ENCODE results near the gene HS6ST3.

Gene HS6ST3

GRCh38 chr13:96308568-96308967, 218.7 kb downstream of the HS6ST3 start:
- no peak for DNase-seq (ENCODE audit: low read depth)

DNA sequence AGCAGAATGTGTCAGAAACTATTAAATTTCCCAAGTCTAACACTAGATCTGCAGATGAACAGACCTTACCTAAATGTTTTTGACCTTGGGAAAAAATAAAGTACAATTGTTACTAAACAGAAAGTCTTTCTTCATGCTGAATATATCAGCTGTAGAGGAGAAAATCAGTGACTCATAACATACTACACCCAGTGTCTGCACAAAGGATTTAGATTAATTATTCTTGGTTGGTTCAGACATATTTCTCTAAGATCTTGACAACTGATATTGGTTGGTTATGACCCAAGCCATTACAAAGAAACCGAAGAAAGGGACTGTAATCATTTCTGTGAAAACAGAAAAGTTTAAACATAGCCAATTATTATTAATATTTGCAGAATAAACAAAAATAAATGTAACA, 225.1 kb downstream of the HS6ST3 start:
- no peak for DNase-seq (ENCODE audit: low read depth)

GRCh38 chr13:96338030-96338429, 248.1 kb downstream of the HS6ST3 start:
- no peak for DNase-seq (ENCODE audit: low read depth)

DNA sequence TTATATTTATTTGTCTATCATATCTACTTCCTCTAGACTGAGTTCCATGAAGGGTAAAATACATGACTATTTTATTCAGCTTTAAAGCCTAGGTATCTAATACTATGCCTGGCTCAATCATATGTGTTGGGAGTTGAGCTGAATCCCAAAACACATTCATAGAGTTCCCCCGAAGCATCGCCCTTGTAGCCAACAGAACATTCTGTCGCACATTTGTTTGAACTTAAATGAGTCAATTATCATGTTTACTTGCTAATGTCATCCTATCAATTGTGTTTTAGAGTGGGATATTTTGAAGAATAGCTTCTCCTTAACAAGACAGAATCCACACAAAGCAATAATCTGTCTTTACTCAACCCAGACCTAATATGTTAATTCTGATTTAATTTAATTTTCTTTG, 252.4 kb downstream of the HS6ST3 start:
- no peak for DNase-seq (ENCODE audit: low read depth)

DNA sequence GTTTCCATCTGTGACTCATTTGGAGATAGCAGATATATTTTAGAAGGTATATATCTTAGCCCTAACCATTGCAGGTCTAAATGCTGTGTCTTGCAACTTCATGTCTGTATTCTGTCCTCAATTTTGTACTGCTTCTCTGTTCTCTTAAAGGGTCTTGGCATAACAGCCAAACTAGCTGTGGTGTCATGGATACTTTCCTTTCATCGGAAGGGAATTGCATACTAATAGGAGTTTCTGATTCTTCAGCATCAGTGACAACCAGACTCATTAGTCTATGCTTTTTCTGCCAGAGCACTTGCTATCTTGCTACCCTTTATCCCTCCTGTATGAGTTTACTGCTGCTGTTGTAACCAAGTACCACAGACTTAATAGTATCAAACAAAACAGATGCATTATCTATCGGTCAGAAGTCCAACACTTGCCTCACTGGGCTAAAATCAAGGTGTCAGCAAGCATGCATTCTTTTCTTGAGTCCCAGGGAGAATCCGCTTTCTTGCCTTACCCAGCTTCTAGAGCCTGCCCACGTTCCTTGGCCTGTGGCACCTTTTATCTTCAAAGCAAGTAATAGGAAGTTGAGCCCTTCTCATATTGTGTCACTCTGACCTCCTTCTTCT, 253.1 kb downstream of the HS6ST3 start:
- no peak for DNase-seq (ENCODE audit: low read depth)

DNA sequence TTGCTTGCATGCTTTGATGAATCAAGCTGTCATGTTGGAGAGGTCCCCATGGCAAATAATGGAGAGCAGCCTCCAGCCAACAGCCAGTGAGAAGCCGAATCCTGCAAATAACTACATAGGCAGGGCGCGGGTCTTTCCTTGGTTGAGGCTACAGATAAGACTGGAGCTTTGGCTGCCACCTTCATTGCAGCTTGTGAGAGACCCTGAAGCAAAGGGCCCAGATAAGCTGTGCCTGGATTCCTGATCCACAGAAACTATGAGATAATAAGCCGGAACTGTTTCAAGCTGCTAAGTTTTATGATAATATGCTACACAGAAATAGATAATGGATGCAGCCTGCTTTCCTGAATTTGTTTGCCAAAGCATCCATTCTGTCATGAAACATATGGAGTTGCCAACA, 257.0 kb downstream of the HS6ST3 start:
- DNase-seq (ENCODE audit: low read depth), result no peak

DNA sequence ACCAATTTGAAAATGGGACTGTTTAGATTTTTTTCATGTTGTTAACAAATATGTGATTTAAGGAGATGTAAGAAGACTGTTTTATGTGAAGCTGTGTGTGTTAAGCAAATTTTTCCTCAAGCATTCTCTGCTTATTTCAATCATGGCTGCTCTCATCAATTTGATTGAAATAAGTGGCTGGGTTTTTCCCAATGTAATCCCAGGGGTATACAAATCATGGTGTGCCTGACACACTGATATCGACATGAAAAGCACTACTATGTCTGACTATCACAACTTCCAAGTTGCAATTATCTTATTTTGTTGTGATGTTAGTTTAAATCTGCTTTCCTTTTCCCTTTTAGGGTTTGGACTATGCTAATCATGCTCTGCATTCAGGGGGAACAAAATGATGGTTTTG, 283.7 kb downstream of the HS6ST3 start:
- no peak for DNase-seq (ENCODE audit: low read depth)

GRCh38 chr13:96377835-96378234, 287.9 kb downstream of the HS6ST3 start:
- DNase-seq (ENCODE audit: low read depth), result no peak

GRCh38 chr13:96379967-96380366, 290.1 kb downstream of the HS6ST3 start:
- no peak for DNase-seq (ENCODE audit: low read depth)

GRCh38 chr13:96381681-96382080, 291.8 kb downstream of the HS6ST3 start:
- no peak for DNase-seq (ENCODE audit: low read depth)

DNA sequence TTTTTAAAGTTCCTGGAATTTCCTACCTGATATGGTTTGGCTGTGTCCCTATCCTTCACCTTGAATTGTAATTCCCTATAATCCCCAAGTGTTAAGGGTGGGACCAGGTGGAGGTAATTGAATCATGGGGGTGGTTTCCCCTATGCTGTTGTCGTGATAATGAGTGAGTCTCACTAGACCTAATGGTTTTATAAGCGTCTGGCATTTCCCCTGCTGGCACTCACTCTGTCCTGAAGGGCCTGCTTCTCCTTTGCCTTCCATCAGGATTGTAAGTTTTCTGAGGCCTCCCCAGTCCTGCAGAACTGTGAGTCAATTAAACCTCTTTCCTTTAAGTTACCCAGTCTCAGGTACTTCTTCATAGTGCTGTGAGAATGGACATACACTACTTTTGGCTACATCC, 298.7 kb downstream of the HS6ST3 start:
- DNase-seq (ENCODE audit: low read depth), result no peak

GRCh38 chr13:96391606-96392005, 301.7 kb downstream of the HS6ST3 start:
- DNase-seq (ENCODE audit: low read depth), result no peak

- no peak for DNase-seq (ENCODE audit: low read depth)
These were observed 307.9 kb downstream of the HS6ST3 start for GRCh38 chr13:96397807-96398206.

DNA sequence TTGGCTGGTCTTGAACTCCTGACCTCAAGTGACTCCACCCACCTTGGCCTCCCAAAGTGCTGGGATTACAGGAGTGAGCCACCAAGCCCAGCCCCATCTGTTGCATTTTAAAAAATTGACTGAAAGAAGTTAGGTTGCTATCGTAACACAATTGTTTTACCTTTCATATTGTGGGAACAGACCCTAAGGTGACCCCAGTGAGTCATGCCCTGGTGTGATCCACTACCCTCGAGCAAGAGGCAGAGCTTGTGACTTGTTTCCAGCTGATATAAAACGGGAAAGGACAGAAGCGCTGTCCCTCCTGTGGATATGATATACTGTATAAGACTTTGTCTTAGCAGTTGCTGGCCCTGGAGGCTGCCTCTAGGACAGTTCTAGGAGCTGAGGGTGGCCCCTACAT, 308.6 kb downstream of the HS6ST3 start:
- DNase-seq (ENCODE audit: low read depth), result no peak

- DNase-seq (ENCODE audit: low read depth), result no peak
These were observed 313.3 kb downstream of the HS6ST3 start for GRCh38 chr13:96403241-96403640.

DNA sequence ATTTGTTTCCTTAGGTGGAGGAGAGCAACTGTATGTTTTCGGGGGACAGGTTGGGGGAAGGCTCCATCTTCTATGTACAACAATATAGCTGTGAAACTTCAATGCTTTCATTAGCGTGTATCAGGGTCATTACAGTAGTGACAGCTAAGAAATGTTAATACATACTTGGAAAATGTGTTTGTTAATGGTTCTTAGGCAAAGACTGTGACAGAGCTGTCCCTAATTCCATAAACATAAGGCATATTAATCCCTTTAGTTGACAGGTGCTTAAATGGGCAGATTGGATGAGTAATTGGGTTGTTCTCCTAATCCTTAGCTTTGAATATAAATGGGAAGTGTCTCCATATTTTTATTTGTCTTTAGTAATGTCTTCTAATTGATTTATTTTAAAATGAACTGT, 313.7 kb downstream of the HS6ST3 start:
- DNase-seq (ENCODE audit: low read depth), result no peak

GRCh38 chr13:96415831-96416385, 326.0 kb downstream of the HS6ST3 start:
- DNase-seq (ENCODE audit: low read depth), result no peak

- no peak for DNase-seq (ENCODE audit: low read depth)
These were observed 328.2 kb downstream of the HS6ST3 start for GRCh38 chr13:96417939-96418685.

- DNase-seq (ENCODE audit: low read depth), result no peak
These were observed 331.4 kb downstream of the HS6ST3 start for GRCh38 chr13:96421314-96421713.

DNA sequence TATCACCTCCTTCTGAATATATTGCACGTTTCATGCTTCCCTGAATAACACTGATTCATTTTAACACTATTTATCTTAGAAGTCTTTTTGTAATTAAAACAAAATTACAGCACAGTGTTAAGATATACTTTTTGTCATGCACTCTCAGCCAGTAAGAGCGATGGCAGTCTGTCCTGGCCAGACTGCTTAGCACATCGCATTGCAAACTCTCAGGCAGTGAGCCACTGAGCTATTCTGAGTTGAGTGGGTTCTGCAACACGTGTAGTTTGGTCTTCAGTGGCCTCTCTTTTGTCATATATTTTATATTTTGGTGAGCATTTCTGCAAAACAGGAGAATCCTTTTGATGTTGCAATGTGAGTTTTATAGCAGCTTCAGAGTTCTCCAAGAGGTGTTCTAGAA, 332.1 kb downstream of the HS6ST3 start:
- no peak for DNase-seq (ENCODE audit: low read depth)

- no peak for DNase-seq (ENCODE audit: low read depth)
These were observed 336.3 kb downstream of the HS6ST3 start for GRCh38 chr13:96426167-96426566.

GRCh38 chr13:96428911-96429310, 339.0 kb downstream of the HS6ST3 start:
- no peak for DNase-seq (ENCODE audit: low read depth)

- DNase-seq (ENCODE audit: low read depth), result no peak
These were observed 341.2 kb downstream of the HS6ST3 start for GRCh38 chr13:96431044-96431581.
